T-helper 2 cell (primary cell): ENCODE measurements around the gene USP9X.
A peak's percentile ranks its signal among the peaks of the same experiment; 100 is the strongest.
"Not testable (repeated sequence)": the region's sequence is repeated elsewhere in the genome, so short reads cannot be mapped to it uniquely, and the experiment has no call there.

ENCODE experiments used
- DNase-seq, 5 experiments: peaks; one replicate each; pipeline versions ENCODE4 v3.0.0 to v3.0.0-alpha.2; 2012 to 2022

Gene USP9X

GRCh38 chrX:41128955-41129354 is 43.7 kb downstream of the USP9X start:
- DNase-seq, result no peak

GRCh38 chrX:41131766-41132165 is 46.5 kb downstream of the USP9X start:
- DNase-seq, result no peak

DNA sequence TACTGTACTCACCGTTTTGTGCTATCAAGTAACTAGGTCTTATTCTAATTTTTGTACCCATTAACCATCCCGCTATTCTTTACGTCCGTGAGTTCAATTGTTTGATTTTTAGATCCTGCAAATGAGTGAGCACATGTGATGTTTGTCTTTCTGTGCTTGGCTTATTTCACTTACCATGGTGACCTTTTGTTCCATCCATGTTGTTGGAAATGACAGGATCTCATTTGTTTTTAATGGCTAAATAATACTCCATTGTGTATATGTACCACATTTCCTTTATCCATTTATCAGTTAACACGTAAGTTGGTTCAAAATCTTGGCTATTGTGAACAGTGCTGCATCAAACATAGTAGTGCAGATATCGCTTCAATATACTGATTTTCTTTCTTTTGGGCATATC is 48.3 kb downstream of the USP9X start:
- DNase-seq, result no peak

DNA sequence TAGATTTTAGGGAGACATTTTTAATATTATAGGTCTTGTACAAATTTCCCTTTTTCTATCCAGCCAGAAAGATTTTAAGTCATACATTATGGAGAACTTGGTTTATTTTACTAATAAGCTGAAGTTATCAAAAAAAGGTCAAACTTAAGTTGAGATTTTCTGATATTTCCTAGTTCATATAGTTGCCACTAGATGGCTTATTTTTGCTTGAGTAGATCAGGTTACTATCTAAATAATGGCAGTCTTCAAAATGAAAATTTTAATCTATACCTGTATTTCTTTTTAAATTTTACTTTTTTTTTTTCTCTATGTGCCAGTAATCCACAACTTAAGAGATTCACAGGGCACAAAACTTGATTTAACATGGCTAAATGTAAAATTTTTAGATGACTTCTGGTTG is 52.3 kb downstream of the USP9X start:
- DNase-seq, result no peak

DNA sequence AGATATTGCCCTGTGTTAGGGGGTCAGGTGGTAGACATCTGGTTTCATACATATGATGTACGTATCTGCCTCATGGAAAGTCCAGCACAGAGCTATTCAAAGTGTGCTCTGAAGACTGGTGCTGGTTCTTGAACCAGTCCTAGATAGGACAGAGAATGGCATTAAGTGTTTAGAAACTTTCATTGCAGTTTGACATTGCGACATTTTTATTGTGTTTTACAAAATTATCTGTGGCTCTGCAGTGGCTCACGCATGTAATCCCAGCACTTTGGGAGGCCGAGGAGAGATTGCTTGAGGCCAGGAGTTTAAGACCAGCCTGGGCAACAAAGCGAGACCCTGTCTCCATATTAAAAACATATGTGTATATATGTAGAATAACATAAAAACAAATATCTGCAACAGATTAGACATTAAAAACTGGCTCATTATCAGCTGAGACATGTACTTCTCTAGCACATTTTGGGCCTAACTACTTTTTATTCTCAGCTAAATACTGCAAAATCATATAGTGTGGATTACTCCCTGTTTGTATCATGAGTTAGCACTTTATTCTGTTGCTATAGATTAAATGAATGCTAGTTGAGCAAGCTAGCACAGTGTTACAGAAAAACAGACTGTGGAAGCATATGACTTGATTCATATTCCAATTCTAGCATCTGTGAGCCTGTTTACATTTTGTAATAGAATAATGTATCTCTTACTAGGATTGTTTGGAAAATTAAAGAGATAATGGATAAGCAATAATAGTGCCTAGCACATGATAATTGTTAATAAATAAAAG is 57.1 kb downstream of the USP9X start:
- DNase-seq, result no peak

DNA sequence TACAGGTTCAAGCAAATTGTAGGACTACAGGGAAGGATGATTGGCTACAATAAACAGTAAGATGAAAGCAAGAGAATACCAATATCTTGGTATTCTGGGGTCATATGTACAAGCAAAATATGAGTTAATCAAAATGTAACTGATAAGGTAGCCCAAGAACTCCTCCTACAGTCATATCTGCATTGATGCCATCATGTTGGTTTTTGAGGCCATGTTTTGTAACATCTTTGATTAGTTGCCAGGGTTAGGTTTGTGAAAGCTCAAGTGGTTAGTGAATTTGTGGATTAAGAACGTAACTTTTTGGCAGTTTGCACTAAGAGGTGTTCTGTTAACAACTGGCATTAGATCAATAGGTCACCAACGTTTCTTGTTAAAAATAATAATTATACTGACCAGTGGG is 59.6 kb downstream of the USP9X start:
- peak in 1 of 5 experiments; percentile 31 for DNase-seq

- DNase-seq, result peak in 1 of 5 experiments; percentile 23
These were observed 60.8 kb downstream of the USP9X start for GRCh38 chrX:41145920-41146608.

DNA sequence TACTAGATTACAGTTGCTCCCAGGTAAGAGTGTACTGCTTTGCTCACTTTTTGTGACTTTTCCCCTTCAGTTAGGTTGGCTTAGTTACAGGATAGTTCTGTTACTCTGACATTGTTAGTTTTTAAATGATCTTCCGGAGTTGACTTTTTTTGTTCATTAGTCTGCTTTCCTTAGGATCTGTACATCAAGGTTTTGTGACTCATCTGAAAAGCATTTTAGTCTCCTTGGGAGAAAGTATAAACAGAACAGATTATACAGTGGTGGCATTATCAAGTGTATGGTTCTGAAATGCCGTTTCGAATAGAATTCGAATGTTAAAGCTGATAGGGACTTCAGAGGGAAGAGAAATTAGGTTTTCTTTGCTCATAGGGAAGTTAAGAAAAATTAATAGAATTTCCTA is 63.3 kb downstream of the USP9X start:
- DNase-seq, result no peak

DNA sequence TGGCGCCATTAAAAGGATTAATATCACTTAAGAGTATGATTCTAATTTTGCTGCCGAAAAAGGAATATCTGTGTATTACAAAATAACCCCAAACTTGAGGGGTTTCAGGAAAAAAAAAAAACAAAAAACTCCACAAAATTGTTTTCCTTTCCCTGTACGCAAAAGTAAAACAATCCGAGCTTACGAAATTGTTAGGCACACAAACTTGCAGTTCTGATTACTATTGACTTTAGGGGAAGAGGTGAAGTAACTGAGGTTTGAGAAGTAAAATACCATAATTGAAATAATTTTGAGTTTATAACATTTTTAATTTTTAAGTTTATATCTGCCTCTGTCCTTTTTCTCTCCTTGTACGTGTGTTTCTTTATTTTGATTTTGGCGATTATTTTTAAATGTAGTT is 64.8 kb downstream of the USP9X start:
- no peak for DNase-seq

DNA sequence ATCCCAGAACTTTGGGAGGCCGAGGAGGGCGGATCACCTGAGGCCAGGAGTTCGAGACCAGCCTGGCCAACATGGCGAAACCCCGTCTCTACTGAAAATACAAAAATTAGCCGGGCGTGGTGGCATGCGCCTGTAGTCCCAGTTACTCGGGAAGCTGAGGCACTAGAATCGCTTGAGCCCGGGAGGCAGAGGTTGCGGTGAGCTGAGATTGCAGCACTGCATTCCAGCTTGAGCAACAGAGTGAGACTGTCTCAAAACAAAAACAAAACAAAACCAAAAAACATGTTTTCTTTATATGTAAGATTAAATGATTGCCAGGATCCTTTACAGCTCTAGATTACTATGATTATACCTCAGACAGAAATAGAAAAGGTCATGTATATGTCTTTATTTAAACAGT is 66.5 kb downstream of the USP9X start:
- DNase-seq, result not testable (repeated sequence)

DNA sequence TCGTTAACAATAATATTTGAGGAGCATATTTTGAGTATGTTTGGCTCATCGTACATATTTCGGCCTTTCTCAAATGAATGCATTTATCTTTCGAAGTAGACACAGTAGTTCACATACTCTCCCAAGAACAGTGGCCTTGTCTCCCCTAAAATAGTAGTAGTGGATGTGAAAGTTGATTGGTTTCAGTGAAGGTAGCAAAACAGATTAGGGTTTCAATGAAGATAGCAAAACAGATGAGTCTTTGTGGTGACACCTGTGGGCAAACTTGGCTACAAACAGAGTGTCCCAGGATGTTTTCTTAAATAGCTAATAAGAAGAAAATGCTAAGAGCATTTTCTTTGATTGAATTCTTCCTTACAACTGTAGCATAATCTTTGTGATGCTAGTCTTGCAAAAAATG is 67.0 kb downstream of the USP9X start:
- no peak for DNase-seq

DNA sequence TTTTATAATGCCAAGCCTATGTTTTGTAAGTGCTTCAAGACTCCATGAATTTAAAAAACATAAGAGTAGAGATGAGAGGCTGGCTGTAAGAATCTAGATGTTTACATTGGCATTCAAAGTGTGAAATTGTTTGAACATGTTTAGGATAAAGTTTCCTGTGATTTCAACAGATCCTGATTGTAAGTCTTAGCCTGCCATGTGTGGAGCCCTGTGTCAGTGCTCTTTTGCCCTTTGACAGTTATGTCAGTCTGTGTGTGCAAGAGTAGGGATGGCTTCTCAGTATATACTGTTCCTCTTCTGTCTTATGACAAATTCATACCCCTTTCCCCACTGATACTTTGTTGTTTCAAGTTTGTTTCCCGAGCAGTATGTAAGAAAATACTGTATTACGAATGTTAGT is 68.2 kb downstream of the USP9X start:
- DNase-seq, result no peak

- DNase-seq, result no peak
These were observed 68.7 kb downstream of the USP9X start for GRCh38 chrX:41153957-41154356.

DNA sequence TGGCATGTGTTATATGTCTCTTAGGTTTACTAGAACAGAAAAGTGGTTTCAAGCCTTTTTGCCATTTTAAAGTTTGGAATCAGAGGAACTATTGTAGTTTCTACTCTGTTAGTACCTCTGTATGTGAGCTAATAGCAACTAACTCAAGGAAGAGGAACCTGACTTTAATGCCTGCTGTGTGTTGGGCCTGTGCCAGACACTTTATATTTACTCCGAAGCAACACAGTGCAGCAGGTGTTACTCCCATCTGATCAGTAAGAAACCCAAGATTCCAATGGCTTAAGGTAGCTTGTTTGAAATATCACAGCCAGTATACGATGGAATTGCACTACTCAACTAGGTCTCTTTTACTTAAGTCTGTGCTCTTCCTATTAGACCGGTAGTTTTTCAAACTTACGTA is 79.2 kb downstream of the USP9X start:
- DNase-seq, result no peak

- DNase-seq, result no peak
These were observed 82.6 kb downstream of the USP9X start for GRCh38 chrX:41167888-41168287.

- no peak for DNase-seq
These were observed 91.0 kb downstream of the USP9X start for GRCh38 chrX:41176263-41176662.

- DNase-seq, result no peak
These were observed 92.1 kb downstream of the USP9X start for GRCh38 chrX:41177297-41177696.

GRCh38 chrX:41178201-41178600 is 93.0 kb downstream of the USP9X start:
- DNase-seq, result peak in 2 of 5 experiments; percentile 3 to 4

DNA sequence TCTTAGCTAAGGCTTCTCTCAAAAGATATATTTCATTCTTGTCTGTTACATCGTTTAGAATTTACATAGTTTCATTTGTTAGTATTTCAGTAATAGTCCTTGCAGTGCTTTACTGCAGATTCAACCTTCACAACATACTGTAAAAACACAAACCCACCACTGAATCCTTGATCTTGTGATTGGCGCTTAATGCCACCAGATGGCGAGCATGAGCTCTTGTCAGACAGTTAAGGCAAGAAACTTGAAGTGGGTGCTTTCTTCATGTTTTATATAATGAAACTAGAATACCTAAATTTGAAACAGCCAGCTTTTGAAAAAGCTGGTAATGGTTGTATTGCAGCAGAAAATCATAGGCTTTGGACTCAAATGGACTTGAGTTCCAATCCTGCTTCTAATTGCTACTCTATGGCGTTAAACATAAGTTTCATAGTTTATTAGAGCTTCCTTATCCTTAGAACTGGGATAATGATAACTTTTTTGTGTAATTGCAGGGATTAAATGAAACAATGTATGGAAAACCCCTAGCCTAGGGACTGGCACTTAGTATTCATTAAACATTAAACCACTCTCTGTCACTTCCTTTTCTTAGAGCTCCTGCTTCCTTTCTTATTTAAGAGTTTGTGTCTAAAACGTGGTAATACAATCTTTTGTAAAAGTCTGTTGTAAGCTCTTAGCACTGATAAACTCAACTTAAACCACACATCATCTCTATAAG is 95.1 kb downstream of the USP9X start:
- peak in 4 of 5 experiments; percentile 11 to 72 (median 18) for DNase-seq

- no peak for DNase-seq
These were observed 99.1 kb downstream of the USP9X start for GRCh38 chrX:41184312-41184711.

DNA sequence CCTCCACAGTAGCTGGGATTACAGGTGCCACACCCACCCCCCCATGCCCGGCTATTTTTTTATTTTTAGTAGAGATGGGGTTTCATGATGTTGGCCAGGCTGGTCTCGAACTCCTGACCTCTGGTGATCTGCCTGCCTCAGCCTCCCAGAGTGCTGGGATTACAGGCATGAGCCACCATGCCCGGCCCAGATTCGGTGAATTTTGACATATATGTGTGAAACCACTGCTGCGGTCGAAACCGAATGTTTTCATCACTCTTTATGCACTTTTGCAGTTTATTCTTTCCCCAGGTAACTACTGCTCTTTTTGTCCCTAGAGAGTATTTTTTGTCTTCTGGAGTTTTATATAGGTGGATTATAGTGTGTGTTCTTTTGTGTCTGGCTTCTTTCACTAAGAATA is 101.7 kb downstream of the USP9X start:
- DNase-seq, result peak in 1 of 5 experiments; percentile 13

DNA sequence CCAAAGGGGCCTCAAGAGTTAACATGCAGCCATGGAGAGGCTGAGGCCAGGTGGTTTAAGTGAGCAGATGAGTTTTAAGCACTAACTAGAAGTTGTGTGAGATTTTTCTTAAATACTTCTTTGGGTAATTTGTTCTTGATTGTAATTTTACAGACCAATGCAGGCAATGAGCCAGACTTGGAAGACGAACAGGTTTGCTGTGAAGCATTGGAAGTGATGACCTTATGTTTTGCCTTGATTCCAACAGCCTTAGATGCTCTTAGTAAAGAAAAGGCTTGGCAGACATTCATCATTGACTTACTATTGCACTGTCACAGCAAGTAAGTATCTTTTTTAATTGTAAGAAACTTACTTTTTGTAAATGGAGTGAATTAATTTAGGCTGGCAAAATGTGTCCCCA is 103.9 kb downstream of the USP9X start:
- no peak for DNase-seq

DNA sequence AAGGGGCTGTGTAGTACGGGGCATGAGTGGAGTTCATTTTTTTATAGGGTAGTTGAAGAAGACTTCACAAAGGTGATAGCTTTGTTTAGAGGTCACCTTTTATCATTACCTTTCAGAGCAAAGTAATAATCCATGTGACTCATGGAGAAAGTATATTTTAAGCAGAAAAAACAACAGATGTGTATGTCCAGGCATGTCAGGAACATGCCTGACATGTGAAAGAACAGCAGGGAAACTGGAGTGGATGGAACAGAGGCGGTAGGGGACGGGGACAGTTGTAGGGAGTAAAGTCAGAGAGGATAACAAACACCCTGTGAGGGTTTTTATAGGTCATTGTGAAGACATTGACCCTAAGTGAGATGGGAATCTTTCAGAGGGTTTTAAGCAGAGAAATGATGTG is 107.6 kb downstream of the USP9X start:
- no peak for DNase-seq

GRCh38 chrX:41198410-41198809 is 113.2 kb downstream of the USP9X start:
- no peak for DNase-seq
